Activated CD8-positive, alpha-beta memory T cell treated with anti-CD3 and anti-CD28 coated beads for 1 hour (primary cell): ENCODE data around the gene NTRK3.

Experiments used
- DNase-seq, 2 donors: peaks; one replicate each; pipeline ENCODE4 v3.0.0-alpha.2; 2020; ENCODE audit warnings: low read depth in 1 of 2; ENCODE audit errors: extremely low read depth in 1 of 2

The NTRK3 gene

GRCh38 chr15:88232771-88233201 is 23.8 kb downstream of the NTRK3 start:
- no peak for DNase-seq

DNA sequence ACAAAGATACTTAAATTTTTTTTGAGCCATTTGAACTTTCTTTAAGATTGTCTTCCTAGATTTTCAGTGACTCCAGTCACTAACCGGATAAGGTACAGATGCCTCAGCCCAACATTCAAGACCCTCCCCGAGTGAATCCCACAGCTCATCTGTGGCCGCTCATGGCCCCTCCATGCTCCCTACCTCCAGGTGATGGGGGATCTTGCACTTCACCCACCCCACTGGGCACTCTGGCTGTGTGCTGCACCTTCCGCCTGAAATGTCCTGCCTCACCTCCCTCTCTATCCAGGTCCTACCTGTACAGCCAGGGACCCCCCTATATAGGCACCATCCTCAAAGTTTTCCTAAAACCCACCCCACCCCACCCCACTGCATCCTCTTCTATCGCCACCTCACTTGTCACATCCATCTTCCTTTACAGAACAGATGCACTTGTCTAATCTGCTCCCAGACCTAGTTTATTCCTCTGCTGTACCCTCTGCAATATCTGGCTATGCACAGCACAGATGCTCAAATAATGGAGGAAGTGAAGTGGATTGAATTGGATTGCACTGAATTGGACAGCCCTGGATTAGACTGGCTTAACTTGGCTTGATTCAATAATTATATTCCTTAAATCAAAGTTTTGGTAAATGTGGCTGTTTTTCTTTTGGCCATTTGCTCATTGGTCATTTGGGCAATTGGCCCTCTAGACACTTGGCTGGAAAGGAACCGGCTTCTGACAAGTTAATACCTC is 24.5 kb downstream of the NTRK3 start:
- DNase-seq = no peak

DNA sequence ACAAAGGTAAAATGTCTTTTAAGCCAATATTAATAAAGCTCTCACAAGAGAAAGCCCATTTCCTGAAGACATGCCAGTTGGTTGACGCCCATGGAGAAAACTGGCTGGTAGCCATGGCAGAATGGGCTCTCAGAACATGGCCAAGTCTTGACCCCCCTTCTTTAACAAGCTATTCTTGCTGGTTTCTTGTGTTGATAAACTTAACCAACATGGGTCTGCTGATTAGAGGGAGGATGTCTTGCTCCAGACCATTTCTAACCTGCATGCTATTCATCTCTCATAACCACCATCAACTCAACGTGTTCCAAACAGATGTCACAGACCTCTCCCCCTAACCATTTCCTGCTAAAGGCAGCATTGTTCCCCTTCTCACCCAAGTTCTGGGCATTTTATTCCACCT is 25.7 kb downstream of the NTRK3 start:
- DNase-seq = no peak

DNA sequence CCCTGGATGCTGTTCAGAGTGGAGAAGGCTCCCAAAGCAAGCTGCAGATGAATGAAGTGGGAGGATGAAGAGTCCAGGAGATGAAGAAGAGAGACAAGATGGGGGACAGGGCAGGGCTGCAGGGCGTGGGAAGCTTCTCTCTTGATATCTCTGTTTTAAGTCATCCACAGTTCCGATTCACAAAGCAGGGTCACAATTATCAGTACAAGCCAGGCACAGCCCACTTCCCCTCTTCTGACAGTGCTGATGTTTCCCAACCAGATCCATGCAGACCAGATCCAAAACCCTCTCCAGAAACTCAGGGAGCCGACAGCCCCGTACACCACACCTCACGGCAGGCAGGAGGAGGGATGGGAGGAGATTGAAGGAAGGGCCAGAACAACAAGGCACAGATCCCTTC is 31.1 kb downstream of the NTRK3 start:
- no peak for DNase-seq

DNA sequence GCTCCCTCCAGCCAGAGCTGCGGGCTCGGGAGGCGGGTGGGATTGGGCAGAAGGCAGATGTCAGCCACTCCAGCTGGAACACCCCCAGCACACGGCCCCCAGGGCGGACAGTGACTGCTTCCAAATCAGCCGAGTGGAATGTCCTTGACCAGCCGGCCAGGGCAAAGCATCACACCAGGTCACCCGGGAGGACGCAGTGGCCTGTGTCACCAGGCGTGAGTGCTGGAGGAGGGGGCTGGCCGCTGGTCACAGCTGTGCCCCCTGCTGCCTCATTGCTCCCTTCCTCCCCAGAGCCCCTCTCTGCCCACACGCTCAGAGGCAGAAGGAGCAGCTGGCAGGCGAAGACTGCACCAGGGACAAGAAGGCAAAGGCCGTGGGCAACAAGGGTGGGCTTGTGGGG is 33.5 kb downstream of the NTRK3 start:
- no peak for DNase-seq

- DNase-seq = no peak
Observed at GRCh38 chr15:88221836-88222235, 34.7 kb downstream of the NTRK3 start.

- DNase-seq = no peak
Observed at GRCh38 chr15:88220443-88221335, 35.9 kb downstream of the NTRK3 start.

GRCh38 chr15:88219623-88220022 is 36.9 kb downstream of the NTRK3 start:
- no peak for DNase-seq

DNA sequence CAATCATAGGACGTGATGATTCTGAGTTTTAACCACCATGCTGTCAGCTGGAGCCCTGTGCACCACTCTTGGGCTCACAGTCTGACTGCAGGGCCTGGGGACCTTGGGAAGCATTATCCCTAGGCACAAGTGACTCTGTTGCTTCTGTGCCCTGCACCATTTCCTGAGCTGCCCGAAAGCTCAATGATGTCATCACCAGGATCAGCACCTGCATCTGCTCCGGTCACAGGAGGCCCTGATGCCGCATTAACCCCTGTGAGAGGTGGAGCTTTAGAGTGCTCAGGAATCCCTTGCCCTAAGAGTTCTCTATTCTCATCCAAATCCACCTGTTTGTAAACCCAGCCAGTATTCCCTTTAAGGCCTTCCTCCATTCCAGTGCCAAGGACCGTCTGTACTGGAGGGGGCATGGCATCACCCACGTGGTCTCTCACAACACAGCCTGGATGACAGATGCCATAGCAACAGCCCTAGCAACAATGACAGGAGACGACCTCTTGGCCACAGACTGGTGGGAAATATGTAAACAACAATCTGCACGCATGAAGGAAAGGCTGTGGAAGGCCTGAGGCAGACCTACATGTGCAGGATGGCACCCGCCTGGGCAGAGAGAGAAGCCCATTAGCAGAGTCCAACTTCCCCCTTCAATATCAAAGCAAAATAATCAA is 37.9 kb downstream of the NTRK3 start:
- no peak for DNase-seq

DNA sequence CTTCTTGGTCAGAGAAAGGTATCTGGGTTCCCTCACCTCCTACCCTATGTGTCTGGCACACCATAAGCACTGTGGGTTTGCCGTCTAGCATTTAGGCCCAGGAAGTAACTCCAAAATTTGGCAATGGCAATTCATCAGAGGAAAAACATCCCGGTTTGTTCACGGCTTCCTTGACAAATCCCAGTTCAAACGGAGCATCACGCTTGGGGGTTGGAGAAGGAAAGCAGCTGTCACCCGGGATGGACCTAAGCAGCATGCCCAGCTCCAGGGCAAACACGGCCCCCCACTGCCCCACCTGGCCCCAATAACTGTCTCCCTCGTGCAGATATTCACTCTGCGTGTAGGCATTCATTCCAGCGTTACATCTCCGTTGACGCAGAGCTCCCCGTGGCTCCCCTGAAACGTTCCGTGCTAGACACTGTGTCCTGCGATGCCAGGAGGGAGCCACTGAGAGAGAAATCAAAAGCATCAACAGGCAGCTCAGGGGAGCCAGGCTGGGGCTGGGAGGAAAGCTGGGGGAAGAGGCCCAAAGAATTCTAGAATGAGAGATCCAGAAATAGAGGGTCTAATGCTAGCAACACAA is 41.4 kb downstream of the NTRK3 start:
- DNase-seq = no peak

GRCh38 chr15:88209111-88209510 is 47.4 kb downstream of the NTRK3 start:
- DNase-seq = no peak

- DNase-seq = no peak
Observed at GRCh38 chr15:88208396-88208795, 48.1 kb downstream of the NTRK3 start.

DNA sequence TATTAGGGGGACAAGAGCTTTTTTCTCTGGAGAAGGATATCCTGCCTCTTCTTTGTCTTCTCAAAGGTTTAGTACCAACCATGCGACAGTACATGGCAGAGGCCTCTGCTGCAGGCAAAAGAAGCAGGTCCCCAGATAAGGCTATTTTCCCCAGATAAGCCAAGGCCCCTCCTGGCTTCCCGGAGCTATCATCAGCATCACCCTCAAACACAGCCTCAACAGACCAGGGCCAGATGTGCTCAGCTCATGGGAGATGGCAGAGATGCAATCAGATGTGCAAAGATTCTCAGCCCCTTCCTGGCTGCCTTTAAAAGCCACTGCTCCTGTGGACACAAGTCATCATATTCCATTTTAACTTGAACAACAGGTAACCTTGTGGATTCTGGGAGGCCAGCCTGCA is 49.0 kb downstream of the NTRK3 start:
- no peak for DNase-seq

- DNase-seq = no peak
Observed at GRCh38 chr15:88204584-88204983, 52.0 kb downstream of the NTRK3 start.

- no peak for DNase-seq
Observed at GRCh38 chr15:88202231-88202630, 54.3 kb downstream of the NTRK3 start.

- no peak for DNase-seq
Observed at GRCh38 chr15:88201207-88201606, 55.3 kb downstream of the NTRK3 start.

GRCh38 chr15:88196961-88197360 is 59.6 kb downstream of the NTRK3 start:
- DNase-seq = no peak

DNA sequence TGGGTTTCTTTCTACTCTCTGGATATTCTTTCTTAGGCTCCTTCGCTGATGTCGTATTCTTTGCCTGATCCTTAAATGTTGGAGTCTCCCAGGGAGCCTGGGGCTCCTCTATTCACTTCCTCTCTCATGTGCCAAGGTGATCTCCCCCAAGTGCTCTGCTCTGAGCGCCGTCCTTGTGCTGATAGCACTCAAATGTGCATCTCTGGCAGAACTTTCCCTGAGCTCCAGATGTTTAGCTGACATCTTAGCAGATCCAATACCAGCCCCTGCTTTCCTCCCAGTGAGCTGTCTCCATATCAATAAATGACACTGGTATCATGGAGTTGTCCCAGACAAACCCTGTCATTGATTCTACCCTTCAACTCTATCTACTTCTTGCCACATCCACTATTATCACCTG is 62.4 kb downstream of the NTRK3 start:
- DNase-seq = no peak

DNA sequence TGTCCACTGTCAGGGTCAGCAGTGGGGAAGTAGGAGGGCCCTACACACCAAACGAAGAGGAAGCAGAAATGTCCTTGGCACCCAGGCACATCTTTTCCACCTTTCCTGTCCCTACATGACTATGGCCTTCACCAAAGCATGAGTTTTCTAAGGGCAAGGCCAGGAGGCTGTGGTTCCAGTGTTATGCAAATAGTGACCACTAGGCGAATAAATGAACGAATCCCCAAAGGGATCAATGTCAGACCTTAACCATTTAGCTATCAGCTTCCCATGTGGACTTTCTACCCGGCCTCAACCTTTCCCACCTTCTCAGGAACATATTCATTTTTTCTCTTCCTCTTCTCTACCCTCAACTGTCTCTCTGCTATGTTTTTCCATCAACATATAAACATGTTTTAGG is 63.1 kb downstream of the NTRK3 start:
- no peak for DNase-seq

DNA sequence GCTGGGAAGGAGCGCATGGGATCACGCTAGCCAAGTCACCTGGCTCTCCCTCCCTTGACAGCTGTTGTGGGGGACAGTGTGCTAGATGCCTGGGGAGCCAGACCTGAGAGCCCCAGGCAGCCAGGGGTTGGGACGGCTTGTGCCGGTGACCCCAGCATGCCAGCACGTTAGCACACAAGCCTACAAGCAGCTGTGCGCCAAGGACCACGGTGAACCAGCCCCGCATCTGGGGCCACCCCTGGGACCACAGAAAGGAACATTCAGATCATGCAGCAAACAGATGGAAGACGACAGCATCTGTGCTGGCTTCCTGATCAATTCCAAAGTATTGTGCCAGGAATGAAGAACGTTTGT is 64.8 kb downstream of the NTRK3 start:
- no peak for DNase-seq

DNA sequence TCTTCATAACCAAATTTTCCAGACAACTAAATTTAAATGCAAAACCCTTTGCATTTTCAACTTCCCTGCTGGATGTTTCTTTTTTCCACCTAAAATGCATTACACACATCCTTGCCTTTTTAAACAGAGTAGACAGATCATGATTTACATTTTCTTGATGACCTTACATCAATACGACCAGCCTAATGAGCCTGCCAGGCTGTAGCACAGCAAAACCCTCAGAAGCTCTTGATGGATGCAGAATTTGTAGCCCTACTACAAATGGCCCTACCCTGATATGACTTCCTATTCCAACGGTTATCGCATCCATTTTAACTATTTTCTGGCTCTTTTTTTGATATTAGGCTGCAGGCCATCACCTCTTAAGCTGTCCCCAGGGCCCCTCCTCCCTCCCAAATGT is 66.3 kb downstream of the NTRK3 start:
- DNase-seq = no peak
